Stimulated activated CD4-positive, alpha-beta T cell treated with anti-CD3 and anti-CD28 coated beads, TNF-alpha, amount 100 ng/mL, for 48 hours (primary cell): ENCODE data around the gene TMEM44.
"Not testable (repeated sequence)": the region's sequence is repeated elsewhere in the genome, so short reads cannot be mapped to it uniquely, and the experiment has no call there.

Experiments used
- DNase-seq, 3 donors: peaks; one replicate each; pipeline ENCODE4 v3.0.0-alpha.2; 2020; ENCODE audit warnings: low read depth in 3 of 3

TMEM44 gene

GRCh38 chr3:194612221-194612620 is 21.0 kb downstream of the TMEM44 start:
- no peak for DNase-seq

- DNase-seq = no peak
Observed at GRCh38 chr3:194610689-194611088, 22.5 kb downstream of the TMEM44 start.

GRCh38 chr3:194609601-194610000 is 23.6 kb downstream of the TMEM44 start:
- no peak for DNase-seq

- no peak for DNase-seq
Observed at GRCh38 chr3:194608981-194609380, 24.2 kb downstream of the TMEM44 start.

GRCh38 chr3:194607592-194608389 is 25.4 kb downstream of the TMEM44 start:
- no peak for DNase-seq

GRCh38 chr3:194606941-194607340 is 26.3 kb downstream of the TMEM44 start:
- no peak for DNase-seq

GRCh38 chr3:194606163-194606562 is 27.1 kb downstream of the TMEM44 start:
- DNase-seq = no peak

- not testable (repeated sequence) for DNase-seq
Observed at GRCh38 chr3:194605314-194605713, 27.9 kb downstream of the TMEM44 start.

GRCh38 chr3:194604837-194605236 is 28.4 kb downstream of the TMEM44 start:
- DNase-seq = no peak

- DNase-seq = no peak
Observed at GRCh38 chr3:194604126-194604525, 29.1 kb downstream of the TMEM44 start.

GRCh38 chr3:194602669-194603171 is 30.5 kb downstream of the TMEM44 start:
- DNase-seq = no peak

- no peak for DNase-seq
Observed at GRCh38 chr3:194598771-194599557, 34.3 kb downstream of the TMEM44 start.

GRCh38 chr3:194596906-194597305 is 36.3 kb downstream of the TMEM44 start:
- no peak for DNase-seq

GRCh38 chr3:194592798-194593752 is 40.1 kb downstream of the TMEM44 start:
- no peak for DNase-seq

GRCh38 chr3:194588741-194589140 is 44.5 kb downstream of the TMEM44 start:
- DNase-seq = no peak

GRCh38 chr3:194588236-194588635 is 45.0 kb downstream of the TMEM44 start:
- no peak for DNase-seq

GRCh38 chr3:194587438-194587931 is 45.7 kb downstream of the TMEM44 start:
- no peak for DNase-seq

- no peak for DNase-seq
Observed at GRCh38 chr3:194586836-194587235, 46.4 kb downstream of the TMEM44 start.

GRCh38 chr3:194585880-194586281 is 47.3 kb downstream of the TMEM44 start:
- DNase-seq = no peak

- peak in 1 of 3 donors; percentile 29 for DNase-seq
Observed at GRCh38 chr3:194584866-194585265, 48.4 kb downstream of the TMEM44 start.

GRCh38 chr3:194584320-194584776 is 48.9 kb downstream of the TMEM44 start:
- no peak for DNase-seq
